Hepatocyte (in vitro differentiated cells): ENCODE measurements around the gene MGAT5B.

Experiments used
- EZH2 ChIP-seq: fragments of 200-600 bp; sonication (generic); IDR thresholded peaks from 2 replicates; pipeline ENCODE4 v1.6.1; 2016; ENCODE audit warnings: antibody characterized with exemption, mild to moderate bottlenecking, borderline replicate concordance
- EZH2phosphoT487 ChIP-seq: fragments of 200-600 bp; sonication (generic); IDR thresholded peaks from one replicate; pipeline ENCODE4 v1.6.1; 2018; ENCODE audit warnings: antibody characterized with exemption, mild to moderate bottlenecking, low read depth, moderate library complexity; ENCODE audit not compliant: unreplicated experiment, severe bottlenecking
- TF ChIP-seq, protein P1 (sequence below): fragments of 200-600 bp; sonication (generic); IDR thresholded peaks from 2 replicates; pipeline ENCODE4 v1.5.1; 2016; ENCODE audit warnings: antibody characterized with exemption, mild to moderate bottlenecking; ENCODE audit not compliant: poor library complexity

DNA sequence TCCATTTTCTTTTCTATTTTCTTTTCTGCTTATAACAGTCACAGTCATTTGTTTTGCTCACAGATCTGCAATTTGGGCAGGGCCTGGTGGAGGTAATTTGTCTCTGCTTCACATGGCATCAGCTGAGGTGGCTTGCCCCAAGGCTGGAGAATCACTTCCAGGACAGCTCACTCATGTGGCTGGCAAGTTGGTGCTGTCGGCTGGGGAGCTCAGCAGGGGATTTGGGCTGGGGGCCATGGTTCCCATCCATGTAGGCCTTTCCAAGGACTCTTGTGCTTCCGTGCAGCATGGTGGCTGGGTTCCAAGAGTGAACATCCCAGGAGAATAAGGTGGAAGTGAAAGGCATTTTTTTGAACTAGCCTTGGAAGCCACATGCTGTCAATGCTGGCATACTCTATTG lies 85.7 kb downstream of the MGAT5B start:
- TF ChIP-seq, protein P1, sequence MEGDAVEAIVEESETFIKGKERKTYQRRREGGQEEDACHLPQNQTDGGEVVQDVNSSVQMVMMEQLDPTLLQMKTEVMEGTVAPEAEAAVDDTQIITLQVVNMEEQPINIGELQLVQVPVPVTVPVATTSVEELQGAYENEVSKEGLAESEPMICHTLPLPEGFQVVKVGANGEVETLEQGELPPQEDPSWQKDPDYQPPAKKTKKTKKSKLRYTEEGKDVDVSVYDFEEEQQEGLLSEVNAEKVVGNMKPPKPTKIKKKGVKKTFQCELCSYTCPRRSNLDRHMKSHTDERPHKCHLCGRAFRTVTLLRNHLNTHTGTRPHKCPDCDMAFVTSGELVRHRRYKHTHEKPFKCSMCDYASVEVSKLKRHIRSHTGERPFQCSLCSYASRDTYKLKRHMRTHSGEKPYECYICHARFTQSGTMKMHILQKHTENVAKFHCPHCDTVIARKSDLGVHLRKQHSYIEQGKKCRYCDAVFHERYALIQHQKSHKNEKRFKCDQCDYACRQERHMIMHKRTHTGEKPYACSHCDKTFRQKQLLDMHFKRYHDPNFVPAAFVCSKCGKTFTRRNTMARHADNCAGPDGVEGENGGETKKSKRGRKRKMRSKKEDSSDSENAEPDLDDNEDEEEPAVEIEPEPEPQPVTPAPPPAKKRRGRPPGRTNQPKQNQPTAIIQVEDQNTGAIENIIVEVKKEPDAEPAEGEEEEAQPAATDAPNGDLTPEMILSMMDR = no peak
- TF ChIP-seq EZH2phosphoT487 (no peak), EZH2 (no peak)
